NCI-H1105 (cell line): ENCODE results near the gene RFNG.

Experiments used
- DNase-seq: peaks from one replicate; lab custom pipeline; 2025; lab: John Stamatoyannopoulos, UW

The RFNG gene

DNA sequence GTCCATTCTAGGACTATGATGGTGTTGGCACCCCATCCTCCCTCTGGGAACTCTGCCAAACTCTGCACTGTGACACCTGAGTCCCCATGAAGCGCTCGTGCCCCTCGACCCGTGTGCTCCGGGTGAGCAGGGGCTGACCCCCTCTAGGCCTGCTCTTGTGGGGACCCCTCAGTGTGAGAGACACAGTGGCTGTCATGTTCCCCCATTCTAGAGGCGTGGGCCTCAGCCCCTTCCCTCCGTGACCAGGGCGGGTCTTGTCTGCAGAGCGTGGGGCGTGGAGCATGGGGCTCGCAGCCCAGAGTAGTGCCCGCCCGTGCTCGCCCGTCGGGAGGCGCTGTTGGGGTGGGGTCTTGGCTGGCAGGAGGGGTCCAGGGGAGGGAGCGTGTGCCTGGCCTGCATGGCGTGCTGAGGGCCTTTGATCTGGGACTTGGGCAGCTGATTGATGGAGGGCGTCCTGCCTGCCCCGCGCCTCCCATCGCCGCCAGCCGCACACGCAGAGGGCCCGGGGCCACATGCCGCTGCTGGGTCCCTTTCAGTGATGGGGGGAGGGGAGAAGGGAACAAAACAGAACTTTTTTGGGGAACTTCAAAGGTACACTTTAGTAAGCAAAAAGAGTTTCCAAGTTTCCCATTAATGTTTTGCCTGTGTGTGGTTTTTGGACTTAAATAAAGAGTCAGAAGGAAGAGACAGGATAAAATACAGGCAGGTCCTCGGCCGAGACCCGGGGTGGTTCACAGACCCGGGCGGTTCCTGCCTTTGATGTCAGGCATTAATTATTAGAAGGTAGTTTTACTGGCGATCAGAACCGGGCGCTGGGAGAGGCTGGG lies 51.4 kb downstream of the RFNG start:
- no peak for DNase-seq

DNA sequence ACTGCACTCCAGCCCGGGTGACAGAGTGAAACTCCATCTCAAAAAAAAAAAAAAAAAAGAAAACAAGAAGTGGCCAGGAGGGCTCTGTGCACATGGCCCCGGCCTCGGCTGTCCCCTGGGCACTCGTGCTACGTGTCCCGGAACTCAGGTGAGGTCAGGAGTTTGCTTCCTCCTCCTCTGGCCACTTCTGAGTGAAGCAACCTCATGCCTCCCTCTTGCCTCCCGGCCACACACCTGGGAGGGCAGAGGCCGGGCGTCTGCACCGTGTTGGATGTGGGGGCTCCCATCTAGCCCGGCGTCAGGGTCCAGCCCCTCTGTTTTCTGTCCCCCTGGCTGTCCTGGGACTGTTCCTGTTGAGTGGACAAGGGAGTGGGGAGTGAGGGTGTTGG lies 52.0 kb downstream of the RFNG start:
- no peak for DNase-seq

DNA sequence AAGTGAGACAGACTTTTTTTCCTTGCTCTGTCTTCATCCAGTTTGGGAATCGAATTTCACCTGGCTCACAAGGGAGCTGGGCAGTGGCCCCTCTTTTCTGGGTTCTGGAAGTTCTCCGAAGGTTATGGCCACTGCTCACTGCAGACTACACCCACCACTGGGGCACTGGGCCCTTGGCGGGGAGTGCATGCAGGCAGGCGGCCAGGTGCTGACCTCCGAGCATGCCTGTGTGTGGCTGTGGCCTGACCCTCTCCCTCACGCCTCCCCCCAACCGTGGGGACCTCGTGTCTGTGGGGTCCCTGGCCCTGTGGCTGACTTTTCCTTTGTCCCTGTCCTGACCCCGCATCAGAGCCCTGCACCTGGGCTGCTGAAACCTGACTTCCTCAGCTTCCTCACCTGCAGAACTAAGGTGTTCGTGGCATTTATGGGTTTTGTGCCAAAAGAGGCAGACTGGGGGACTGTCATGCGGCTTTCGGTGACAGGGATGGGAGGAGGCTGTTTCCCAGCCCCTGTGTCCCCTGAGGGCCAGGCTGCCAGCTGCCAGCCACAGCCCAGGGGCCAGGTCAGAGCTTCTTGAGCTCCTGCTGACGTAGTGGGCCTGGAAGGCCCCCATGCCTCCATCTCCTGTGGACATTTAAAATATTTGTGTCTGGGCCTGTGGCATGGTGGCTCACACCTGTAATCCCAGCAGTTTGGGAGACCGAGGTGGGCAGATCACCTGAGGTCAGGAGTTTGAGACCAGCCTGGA lies 52.7 kb downstream of the RFNG start:
- no peak for DNase-seq

DNA sequence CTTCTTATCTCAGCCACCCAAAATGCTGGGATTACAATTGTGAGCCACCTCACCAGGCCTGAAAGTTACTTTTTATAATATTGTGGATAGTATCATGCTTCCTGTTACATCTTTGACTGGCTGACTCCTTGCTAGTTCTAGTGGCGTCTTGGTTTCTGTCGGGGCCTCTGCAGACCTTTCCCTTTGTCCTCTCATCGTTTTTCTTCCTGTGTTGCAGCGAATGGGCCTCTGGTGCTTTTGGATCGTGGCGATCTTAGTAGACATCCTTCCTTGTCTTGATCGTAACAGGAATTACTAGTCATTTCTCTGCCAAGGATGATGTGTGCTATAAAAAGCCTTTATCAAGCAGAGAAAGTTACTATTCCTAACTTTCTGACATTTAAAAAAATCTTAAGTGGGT lies 53.4 kb downstream of the RFNG start:
- DNase-seq = no peak
